HL-60 (cell line): ENCODE data around the gene SF3B4.
"Not testable (repeated sequence)": the region's sequence is repeated elsewhere in the genome, so short reads cannot be mapped to it uniquely, and the experiment has no call there.

ENCODE experiments used
- DNase-seq, 2 experiments: peaks; one replicate each; pipeline ENCODE4 v3.0.0-alpha.2; 2010 to 2020; ENCODE audit warnings: low read depth in 1 of 2, low spot score in 1 of 2
- H3K27ac ChIP-seq: fragments of 250-450 bp; sonication (Bioruptor Pico); replicated peaks from 2 replicates; pipeline ENCODE4 v1.5.1; 2020; ENCODE audit warnings: mild to moderate bottlenecking, moderate library complexity
- H3K27me3 ChIP-seq: fragments of 250-450 bp; sonication (Bioruptor Pico); 2 replicates; pipeline ENCODE4 v1.5.1; 2021; ENCODE audit warnings: mild to moderate bottlenecking, moderate library complexity; ENCODE audit not compliant: insufficient read depth, poor library complexity, severe bottlenecking
- H3K4me3 ChIP-seq: replicated peaks from 2 replicates; pipeline ENCODE4 v1.5.1; 2011; ENCODE audit warnings: mild to moderate bottlenecking, control low read depth, low read length; ENCODE audit not compliant: insufficient read depth
- CTCF ChIP-seq: IDR thresholded peaks from one replicate; pipeline ENCODE4 v1.5.1; 2011; ENCODE audit warnings: low read length, control low read depth, inconsistent platforms; ENCODE audit not compliant: insufficient read depth
- GABPA ChIP-seq: IDR thresholded peaks from 2 replicates; pipeline ENCODE4 v1.6.1; 2012; ENCODE audit warnings: low read depth
- POLR2AphosphoS5 ChIP-seq: IDR thresholded peaks from 2 replicates; pipeline ENCODE4 v1.6.1; 2012; ENCODE audit warnings: low read depth
- REST ChIP-seq: IDR thresholded peaks from 2 replicates; pipeline ENCODE4 v1.6.1; 2012; ENCODE audit warnings: low read depth; ENCODE audit not compliant: insufficient replicate concordance
- SPI1 ChIP-seq: IDR thresholded peaks from 2 replicates; pipeline ENCODE4 v1.6.1; 2012; ENCODE audit warnings: low read depth, mild to moderate bottlenecking, borderline replicate concordance

Gene SF3B4

GRCh38 chr1:149888247-149888998 lies 39.2 kb downstream of the SF3B4 start:
- DNase-seq, result peak; percentile 72 to 88
- no peak for TF ChIP-seq GABPA
- TF ChIP-seq POLR2AphosphoS5, result peak; percentile 59
- no peak for TF ChIP-seq REST
- TF ChIP-seq CTCF, result peak; percentile 43
- Histone ChIP-seq H3K4me3 (peak overlapping the region; percentile 36), H3K27ac (peak overlapping the region; percentile 98), H3K27me3 (no peaks in the 10 kb centered on the region)

GRCh38 chr1:149887456-149888246 lies 40.0 kb downstream of the SF3B4 start:
- DNase-seq, result peak; percentile 88 to 96
- H3K4me3 ChIP-seq, result peak overlapping the region; percentile 44
- TF ChIP-seq CTCF (no peak), REST (peak; percentile 35), POLR2AphosphoS5 (peak; percentile 98), SPI1 (peak; percentile 36; the same call in 1 of the 2 replicates), GABPA (0 out of 2 replicates have a peak, but pooled peaks have one; percentile 1)
- peak overlapping the region; percentile 98 for H3K27ac ChIP-seq
- H3K27me3 ChIP-seq, result no peaks in the 10 kb centered on the region

GRCh38 chr1:149887196-149887455 lies 40.5 kb downstream of the SF3B4 start:
- H3K27me3 ChIP-seq, DNase-seq: not testable (repeated sequence)
- H3K4me3 ChIP-seq, result peak overlapping the region; percentile 44
- H3K27ac ChIP-seq, result peak overlapping the region; percentile 98
- TF ChIP-seq POLR2AphosphoS5, result peak; percentile 97

- no peaks in the 10 kb centered on the region for H3K27me3 ChIP-seq
- H3K27ac ChIP-seq, result peak overlapping the region; percentile 98
- peak; percentile 92 for TF ChIP-seq POLR2AphosphoS5
- 0 out of 2 replicates have a peak, but pooled peaks have one; percentile 15 for TF ChIP-seq GABPA
- TF ChIP-seq SPI1, result no peak
- peak; percentile 9 for TF ChIP-seq REST
- H3K4me3 ChIP-seq, result peak overlapping the region; percentile 44
- DNase-seq, result peak; percentile 97 to 98
Measured at GRCh38 chr1:149886396-149887195, 41.0 kb downstream of the SF3B4 start.
